SK-N-SH (cell line): ENCODE data around the gene DHRSX. TPM values are rescaled to one million over a fixed set of nuclear protein-coding genes. Genes with fewer than 3 reads are reported as not detected.

Experiments used
- CTCF ChIA-PET: fragments of 300-600, 350-600 bp; formaldehyde crosslinking; extraction: SDS; loops from one replicate; lab custom pipeline; 2021; lab: Yijun Ruan, JAX
- POLR2A ChIA-PET: fragments of 350-600 bp; sonication (Branson Sonifier 250); formaldehyde crosslinking; extraction: SDS; loops from one replicate; lab custom pipeline; 2020; ENCODE audit warnings: antibody characterized with exemption, inconsistent platforms; lab: Yijun Ruan, JAX
- DNase-seq: peaks from one replicate; pipeline ENCODE4 v3.0.0; 2012
- H2AFZ ChIP-seq: fragments of 200-600 bp; sonication (generic); 2 replicates; pipeline ENCODE4 v1.8.1; 2016; ENCODE audit warnings: antibody characterized with exemption, mild to moderate bottlenecking, low read depth
- H3F3A ChIP-seq: fragments of 200-600 bp; sonication (generic); replicated peaks from 2 replicates; pipeline ENCODE3; 2016; ENCODE audit warnings: antibody characterized with exemption, mild to moderate bottlenecking; ENCODE audit not compliant: insufficient read depth
- H3K27ac ChIP-seq, 2 experiments: fragments of 200-500 bp in 1 of 2; fragments of 200-600 bp in 1 of 2; sonication (Bioruptor generic) in 1 of 2; sonication (generic), shearing (Covaris generic) in 1 of 2; 2 replicates each; pipeline versions ENCODE4 v1.5.1 to v1.6.1; 2014 to 2016; ENCODE audit warnings: low read depth in 2 of 2, inconsistent platforms in 1 of 2, low read length in 1 of 2, mild to moderate bottlenecking in 1 of 2, mixed read lengths in 1 of 2
- H3K27me3 ChIP-seq: fragments of 200-600 bp; sonication (generic), shearing (Covaris generic); 2 replicates; pipeline ENCODE4 v1.6.1; 2016; ENCODE audit warnings: mixed run types; ENCODE audit not compliant: insufficient read depth
- H3K36me3 ChIP-seq, 2 experiments: fragments of 200-500 bp in 1 of 2; fragments of 200-600 bp in 1 of 2; sonication (Bioruptor generic) in 1 of 2; sonication (generic) in 1 of 2; replicated peaks in 1 of 2; 2 replicates each; pipeline versions ENCODE3 to v1.5.1; 2014 to 2016; ENCODE audit warnings: low read length in 1 of 2, mild to moderate bottlenecking in 1 of 2; ENCODE audit not compliant: insufficient read depth in 2 of 2, control insufficient read depth in 1 of 2
- H3K4me1 ChIP-seq, 2 experiments: fragments of 200-500 bp in 1 of 2; fragments of 200-600 bp in 1 of 2; sonication (Bioruptor generic) in 1 of 2; sonication (generic), shearing (Covaris generic) in 1 of 2; 2 replicates each; pipeline versions ENCODE4 v1.5.1 to v1.6.1; 2014 to 2016; ENCODE audit warnings: low read depth in 1 of 2, low read length in 1 of 2, mixed run types in 1 of 2; ENCODE audit not compliant: insufficient read depth in 2 of 2, control insufficient read depth in 1 of 2
- H3K4me2 ChIP-seq: fragments of 200-600 bp; sonication (generic), shearing (Covaris generic); 2 replicates; pipeline ENCODE4 v1.6.1; 2017; ENCODE audit warnings: mixed run types
- H3K4me3 ChIP-seq, 2 experiments: fragments of 200-500 bp in 1 of 2; fragments of 200-600 bp in 1 of 2; sonication (Bioruptor generic) in 1 of 2; sonication (generic), shearing (Covaris generic) in 1 of 2; 2 replicates each; pipeline versions ENCODE4 v1.5.1 to v1.8.1; 2014 to 2016; ENCODE audit warnings: low read depth in 2 of 2, inconsistent platforms in 1 of 2, low read length in 1 of 2, mild to moderate bottlenecking in 1 of 2, mixed read lengths in 1 of 2, moderate library complexity in 1 of 2
- H3K79me2 ChIP-seq: fragments of 200-600 bp; sonication (generic); 2 replicates; pipeline ENCODE4 v1.8.1; 2017; ENCODE audit warnings: mild to moderate bottlenecking; ENCODE audit not compliant: insufficient read depth
- H3K9ac ChIP-seq: fragments of 200-600 bp; sonication (generic); 2 replicates; pipeline ENCODE4 v1.6.1; 2017; ENCODE audit warnings: mixed run types
- H3K9me2 ChIP-seq: fragments of 200-600 bp; sonication (generic); 2 replicates; pipeline ENCODE4 v1.6.1; 2017; ENCODE audit warnings: mixed run types
- H3K9me3 ChIP-seq: fragments of 200-600 bp; sonication (generic); 2 replicates; pipeline ENCODE4 v1.6.1; 2017; ENCODE audit warnings: mixed run types, mild to moderate bottlenecking, moderate library complexity
- H4K20me1 ChIP-seq: fragments of 200-600 bp; sonication (generic); 2 replicates; pipeline ENCODE4 v1.6.1; 2017; ENCODE audit warnings: mild to moderate bottlenecking, mixed run types; ENCODE audit not compliant: insufficient read depth
- EZH2phosphoT487 ChIP-seq: fragments of 200-600 bp; sonication (generic); IDR thresholded peaks from 2 replicates; pipeline ENCODE4 v1.6.1; 2017; ENCODE audit warnings: low read depth, mixed run types, mild to moderate bottlenecking, antibody characterized with exemption, moderate library complexity, borderline replicate concordance
- FOSL2 ChIP-seq: IDR thresholded peaks from 2 replicates; pipeline ENCODE4 v1.4.0; 2012; ENCODE audit warnings: low read depth, mild to moderate bottlenecking, moderate library complexity, borderline replicate concordance
- FOXJ3 ChIP-seq: sonication (generic); formaldehyde crosslinking; IDR thresholded peaks from 2 replicates; pipeline ENCODE4 v1.5.1; 2020; ENCODE audit warnings: mild to moderate bottlenecking, missing genetic modification reagents
- NFIC ChIP-seq: IDR thresholded peaks from 2 replicates; pipeline ENCODE4 v1.4.0; 2012; ENCODE audit warnings: borderline replicate concordance
- NRF1 ChIP-seq: IDR thresholded peaks from 2 replicates; pipeline ENCODE4 v1.6.1; 2012; ENCODE audit warnings: low read depth, mild to moderate bottlenecking, low read length
- RFX5 ChIP-seq: IDR thresholded peaks from 2 replicates; pipeline ENCODE4 v1.6.1; 2012; ENCODE audit warnings: mild to moderate bottlenecking, improper control_type of control experiment, low read length
- RXRA ChIP-seq: IDR thresholded peaks from 2 replicates; pipeline ENCODE4 v1.4.0; 2012; ENCODE audit warnings: low read depth, mild to moderate bottlenecking, borderline replicate concordance
- SMC3 ChIP-seq: IDR thresholded peaks from 2 replicates; pipeline ENCODE4 v1.6.1; 2012; ENCODE audit warnings: low read depth, low read length, improper control_type of control experiment
- TCF12 ChIP-seq: IDR thresholded peaks from 2 replicates; pipeline ENCODE4 v1.4.0; 2012
- WGBS: methylation state at CpG from one replicate; pipeline ENCODE4 v1.1.6; 2017; ENCODE audit warnings: low lambda C conversion rate; 5-methylcytosine and 5-hydroxymethylcytosine counted together
- polyA plus RNA-seq, 3 experiments: library from polyadenylated mRNA; depleted of rRNA; stranded (reverse); fragments of >200 nt; gene quantifications; 2 replicates each; pipeline ENCODE4 v1.2.3, GENCODE V29; 2012
- TF ChIP-seq, protein P1 (sequence below): fragments of 150-350 bp; IDR thresholded peaks from 2 replicates; pipeline ENCODE4 v1.6.1; 2017; ENCODE audit warnings: antibody characterized with exemption, low read length, low read depth, borderline replicate concordance
- TF ChIP-seq, protein P2 (sequence below): IDR thresholded peaks from 2 replicates; pipeline ENCODE4 v1.6.1; 2012; ENCODE audit warnings: mild to moderate bottlenecking, low read depth, low read length, moderate library complexity
- TF ChIP-seq, protein P3 (sequence below): IDR thresholded peaks from 2 replicates; pipeline ENCODE4 v1.4.0; 2012; ENCODE audit warnings: low read depth
- TF ChIP-seq, protein P4 (sequence below): IDR thresholded peaks from 2 replicates; pipeline ENCODE4 v1.4.0; 2012; ENCODE audit warnings: low read depth, borderline replicate concordance
- TF ChIP-seq, protein P5 (sequence below): IDR thresholded peaks from 2 replicates; pipeline ENCODE4; 2012

DHRSX gene
- polyA plus RNA-seq, 1 of the 3 experiments (the other 2 are of a cell fraction), result 34.3 TPM

DNA sequence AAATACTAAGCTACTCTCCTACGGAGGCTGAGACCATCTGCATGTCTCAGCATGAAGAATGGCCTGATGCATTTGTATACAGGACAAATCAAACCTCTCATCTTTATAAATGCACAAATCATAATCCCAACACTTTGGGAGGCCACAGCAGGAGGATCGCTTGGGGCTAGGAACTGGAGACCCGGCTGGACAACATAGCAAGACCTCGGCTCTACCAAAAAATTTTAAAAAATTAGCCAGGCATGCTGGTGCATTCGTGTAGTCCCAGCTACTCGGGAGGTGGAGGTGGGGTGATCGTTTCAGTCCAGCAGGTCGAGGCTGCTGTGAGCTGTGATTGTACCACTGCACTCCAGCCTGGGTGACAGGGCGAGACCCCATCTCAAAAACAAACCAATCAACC lies 262.8 kb downstream of the DHRSX start:
- 98% methylated on average over 5 of the region's 9 CpGs for WGBS
- no peak for DNase-seq
- Histone ChIP-seq H3K4me3 (no peak overlapping the region), H4K20me1 (no peaks in the 10 kb centered on the region), H3K27ac (no peak overlapping the region), H3K4me1 (no peaks in the 10 kb centered on the region), H3F3A (no peaks in the 10 kb centered on the region), H2AFZ (no peak overlapping the region), H3K36me3 (no peaks in the 10 kb centered on the region), H3K9me2 (no peaks in the 10 kb centered on the region), H3K4me2 (no peak overlapping the region), H3K9me3 (no peaks in the 10 kb centered on the region), H3K27me3 (no peaks in the 10 kb centered on the region)
- POLR2A ChIA-PET, result no interaction called here
- CTCF ChIA-PET, result no interaction called here
- TF ChIP-seq NFIC, result no peak
- TF ChIP-seq, protein P1, sequence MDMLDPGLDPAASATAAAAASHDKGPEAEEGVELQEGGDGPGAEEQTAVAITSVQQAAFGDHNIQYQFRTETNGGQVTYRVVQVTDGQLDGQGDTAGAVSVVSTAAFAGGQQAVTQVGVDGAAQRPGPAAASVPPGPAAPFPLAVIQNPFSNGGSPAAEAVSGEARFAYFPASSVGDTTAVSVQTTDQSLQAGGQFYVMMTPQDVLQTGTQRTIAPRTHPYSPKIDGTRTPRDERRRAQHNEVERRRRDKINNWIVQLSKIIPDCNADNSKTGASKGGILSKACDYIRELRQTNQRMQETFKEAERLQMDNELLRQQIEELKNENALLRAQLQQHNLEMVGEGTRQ, result no peak
- TF ChIP-seq RFX5, result no peak
- TF ChIP-seq EZH2phosphoT487, result no peak
- TF ChIP-seq FOXJ3 (CRISPR knock-in tag), result no peak
- TF ChIP-seq, protein P2, sequence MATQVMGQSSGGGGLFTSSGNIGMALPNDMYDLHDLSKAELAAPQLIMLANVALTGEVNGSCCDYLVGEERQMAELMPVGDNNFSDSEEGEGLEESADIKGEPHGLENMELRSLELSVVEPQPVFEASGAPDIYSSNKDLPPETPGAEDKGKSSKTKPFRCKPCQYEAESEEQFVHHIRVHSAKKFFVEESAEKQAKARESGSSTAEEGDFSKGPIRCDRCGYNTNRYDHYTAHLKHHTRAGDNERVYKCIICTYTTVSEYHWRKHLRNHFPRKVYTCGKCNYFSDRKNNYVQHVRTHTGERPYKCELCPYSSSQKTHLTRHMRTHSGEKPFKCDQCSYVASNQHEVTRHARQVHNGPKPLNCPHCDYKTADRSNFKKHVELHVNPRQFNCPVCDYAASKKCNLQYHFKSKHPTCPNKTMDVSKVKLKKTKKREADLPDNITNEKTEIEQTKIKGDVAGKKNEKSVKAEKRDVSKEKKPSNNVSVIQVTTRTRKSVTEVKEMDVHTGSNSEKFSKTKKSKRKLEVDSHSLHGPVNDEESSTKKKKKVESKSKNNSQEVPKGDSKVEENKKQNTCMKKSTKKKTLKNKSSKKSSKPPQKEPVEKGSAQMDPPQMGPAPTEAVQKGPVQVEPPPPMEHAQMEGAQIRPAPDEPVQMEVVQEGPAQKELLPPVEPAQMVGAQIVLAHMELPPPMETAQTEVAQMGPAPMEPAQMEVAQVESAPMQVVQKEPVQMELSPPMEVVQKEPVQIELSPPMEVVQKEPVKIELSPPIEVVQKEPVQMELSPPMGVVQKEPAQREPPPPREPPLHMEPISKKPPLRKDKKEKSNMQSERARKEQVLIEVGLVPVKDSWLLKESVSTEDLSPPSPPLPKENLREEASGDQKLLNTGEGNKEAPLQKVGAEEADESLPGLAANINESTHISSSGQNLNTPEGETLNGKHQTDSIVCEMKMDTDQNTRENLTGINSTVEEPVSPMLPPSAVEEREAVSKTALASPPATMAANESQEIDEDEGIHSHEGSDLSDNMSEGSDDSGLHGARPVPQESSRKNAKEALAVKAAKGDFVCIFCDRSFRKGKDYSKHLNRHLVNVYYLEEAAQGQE, result no peak
- no peak for TF ChIP-seq FOSL2
- TF ChIP-seq RXRA, result no peak
- no peak for TF ChIP-seq NRF1
- TF ChIP-seq, protein P3, sequence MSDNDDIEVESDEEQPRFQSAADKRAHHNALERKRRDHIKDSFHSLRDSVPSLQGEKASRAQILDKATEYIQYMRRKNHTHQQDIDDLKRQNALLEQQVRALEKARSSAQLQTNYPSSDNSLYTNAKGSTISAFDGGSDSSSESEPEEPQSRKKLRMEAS, result no peak
- no peak for TF ChIP-seq SMC3
- TF ChIP-seq TCF12, result no peak
- TF ChIP-seq, protein P4, sequence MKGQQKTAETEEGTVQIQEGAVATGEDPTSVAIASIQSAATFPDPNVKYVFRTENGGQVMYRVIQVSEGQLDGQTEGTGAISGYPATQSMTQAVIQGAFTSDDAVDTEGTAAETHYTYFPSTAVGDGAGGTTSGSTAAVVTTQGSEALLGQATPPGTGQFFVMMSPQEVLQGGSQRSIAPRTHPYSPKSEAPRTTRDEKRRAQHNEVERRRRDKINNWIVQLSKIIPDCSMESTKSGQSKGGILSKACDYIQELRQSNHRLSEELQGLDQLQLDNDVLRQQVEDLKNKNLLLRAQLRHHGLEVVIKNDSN, result no peak
- TF ChIP-seq, protein P5, sequence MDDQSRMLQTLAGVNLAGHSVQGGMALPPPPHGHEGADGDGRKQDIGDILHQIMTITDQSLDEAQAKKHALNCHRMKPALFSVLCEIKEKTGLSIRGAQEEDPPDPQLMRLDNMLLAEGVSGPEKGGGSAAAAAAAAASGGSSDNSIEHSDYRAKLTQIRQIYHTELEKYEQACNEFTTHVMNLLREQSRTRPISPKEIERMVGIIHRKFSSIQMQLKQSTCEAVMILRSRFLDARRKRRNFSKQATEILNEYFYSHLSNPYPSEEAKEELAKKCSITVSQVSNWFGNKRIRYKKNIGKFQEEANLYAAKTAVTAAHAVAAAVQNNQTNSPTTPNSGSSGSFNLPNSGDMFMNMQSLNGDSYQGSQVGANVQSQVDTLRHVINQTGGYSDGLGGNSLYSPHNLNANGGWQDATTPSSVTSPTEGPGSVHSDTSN, result no peak
- TF ChIP-seq, all 33 proteins: peak for 0
- Histone ChIP-seq H3K79me2 (no peaks in the 10 kb centered on the region), H3K9ac (no peak overlapping the region)
